Anterior cingulate cortex (tissue), 58 donors: ENCODE measurements around the gene PIP5K1B.
"Not testable (repeated sequence)": the region's sequence is repeated elsewhere in the genome, so short reads cannot be mapped to it uniquely, and the experiment has no call there.

Source experiments
- DNase-seq, 58 donors: peaks; one replicate each; lab custom pipeline; 2025; lab: John Stamatoyannopoulos, UW

The PIP5K1B gene

GRCh38 chr9:68975365-68976043, 270.5 kb downstream of the PIP5K1B start:
- no peak for DNase-seq

DNA sequence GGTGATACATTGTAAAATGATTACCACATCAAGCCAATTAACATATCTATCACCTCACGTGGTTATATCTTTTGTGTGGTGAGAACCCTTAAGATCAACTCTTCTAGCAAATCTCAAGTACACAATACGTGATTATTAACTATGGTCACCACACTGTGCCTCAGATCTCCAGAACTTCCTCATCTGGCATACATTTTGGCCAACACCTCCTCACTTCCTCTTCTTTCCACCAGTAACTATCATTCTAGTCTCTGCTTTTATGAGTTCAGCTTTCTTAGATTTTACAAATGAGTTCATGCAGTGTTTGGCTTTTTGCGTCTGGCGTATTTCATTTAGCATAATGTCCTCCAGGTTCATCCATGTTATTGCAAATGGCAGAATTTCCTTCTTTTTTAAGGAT, 273.0 kb downstream of the PIP5K1B start:
- DNase-seq: no peak

- DNase-seq: no peak
These were observed 273.5 kb downstream of the PIP5K1B start for GRCh38 chr9:68978501-68978900.

DNA sequence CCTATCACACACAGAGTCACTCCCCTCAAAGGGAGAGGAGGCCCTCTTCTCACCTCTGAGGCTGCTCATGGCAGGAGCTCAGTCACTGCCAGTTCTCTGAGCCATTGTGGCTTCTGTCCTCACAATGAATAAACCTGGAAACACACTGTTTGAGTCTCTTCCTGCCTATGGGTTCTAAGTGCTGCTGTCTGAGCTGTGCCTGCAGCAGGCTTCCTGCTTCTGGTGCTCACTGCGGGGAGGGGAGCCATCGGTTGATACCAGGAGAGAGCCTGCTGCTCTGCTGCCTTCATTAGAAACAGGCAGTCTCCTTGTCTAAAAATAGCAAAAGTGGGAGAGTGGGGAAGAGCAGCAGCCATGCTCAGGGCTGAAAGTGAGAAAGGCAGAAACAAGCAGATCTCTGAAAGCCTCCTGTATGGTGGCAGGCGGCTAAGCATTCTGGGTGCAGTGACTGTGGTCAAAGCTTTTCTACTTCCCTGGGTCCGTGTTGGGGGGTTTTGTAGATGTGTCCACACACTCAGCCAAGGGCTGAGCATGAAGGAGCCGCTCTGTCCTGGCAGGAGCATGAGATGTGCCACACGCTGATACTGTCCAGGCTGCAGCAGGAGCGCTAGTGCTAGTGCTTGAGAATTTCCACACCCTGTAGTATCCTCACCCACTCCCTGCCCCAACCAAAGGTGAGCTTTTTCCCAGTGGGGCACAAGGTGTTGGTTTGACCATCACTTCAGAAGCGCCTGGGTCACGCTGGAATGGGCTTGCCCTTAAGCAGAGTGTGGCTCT, 274.7 kb downstream of the PIP5K1B start:
- DNase-seq: peak in 9 of 58 donors; percentile 2 to 51 (median 22)

DNA sequence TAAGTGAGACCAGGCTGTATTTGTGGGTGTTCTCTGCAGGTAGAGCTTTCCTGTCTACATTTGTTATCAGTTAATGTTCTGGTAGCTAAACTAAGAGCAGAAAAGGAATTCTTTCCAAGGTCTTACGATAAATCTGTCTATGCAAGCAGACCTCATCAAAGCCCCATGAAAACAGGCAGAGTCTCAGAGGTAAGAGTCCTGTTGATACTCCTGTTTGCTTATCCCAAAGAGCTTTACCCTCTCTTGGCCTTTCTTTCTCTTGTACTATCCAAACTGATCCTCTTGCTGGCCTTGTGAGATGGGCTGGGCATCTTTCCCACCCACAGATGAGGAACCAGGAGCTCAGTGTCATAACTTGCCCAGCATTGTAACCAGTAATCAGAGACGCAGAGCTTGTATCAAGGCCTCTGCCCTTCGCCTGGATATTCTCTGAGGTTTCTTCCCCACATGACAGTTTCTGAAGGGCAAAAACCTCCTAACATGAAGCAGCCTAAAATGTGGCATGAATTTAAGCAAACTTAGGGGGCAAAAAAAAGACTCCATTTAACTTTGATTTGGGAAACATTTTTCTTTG, 275.4 kb downstream of the PIP5K1B start:
- DNase-seq: no peak

- no peak for DNase-seq
These were observed 276.7 kb downstream of the PIP5K1B start for GRCh38 chr9:68981789-68982188.

- DNase-seq: no peak
These were observed 278.0 kb downstream of the PIP5K1B start for GRCh38 chr9:68983008-68983411.

- no peak for DNase-seq
These were observed 278.7 kb downstream of the PIP5K1B start for GRCh38 chr9:68983522-68984424.

GRCh38 chr9:68986949-68987348, 281.9 kb downstream of the PIP5K1B start:
- DNase-seq: not testable (repeated sequence)

DNA sequence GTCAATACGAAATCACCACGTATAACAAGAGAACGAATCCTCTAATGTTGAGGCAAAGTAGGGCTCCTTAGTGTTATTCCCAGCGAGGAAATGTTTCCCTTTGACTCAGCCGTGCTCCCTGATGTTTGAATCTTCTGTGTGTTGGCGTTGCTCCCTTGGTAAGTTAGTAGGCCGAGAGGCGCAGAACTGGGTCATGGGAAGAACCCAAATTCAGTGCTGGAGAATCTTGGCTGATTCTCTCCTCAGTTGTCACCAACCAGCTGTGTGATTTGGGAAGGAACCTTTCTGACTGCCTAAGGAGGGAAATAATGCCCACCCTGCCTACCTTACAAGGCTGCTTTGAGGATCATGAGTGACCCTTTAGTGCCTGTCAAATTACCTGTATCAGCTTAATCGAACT, 286.4 kb downstream of the PIP5K1B start:
- DNase-seq: peak in 2 of 58 donors; percentile 6 to 7

- no peak for DNase-seq
These were observed 290.7 kb downstream of the PIP5K1B start for GRCh38 chr9:68995776-68996175.

DNA sequence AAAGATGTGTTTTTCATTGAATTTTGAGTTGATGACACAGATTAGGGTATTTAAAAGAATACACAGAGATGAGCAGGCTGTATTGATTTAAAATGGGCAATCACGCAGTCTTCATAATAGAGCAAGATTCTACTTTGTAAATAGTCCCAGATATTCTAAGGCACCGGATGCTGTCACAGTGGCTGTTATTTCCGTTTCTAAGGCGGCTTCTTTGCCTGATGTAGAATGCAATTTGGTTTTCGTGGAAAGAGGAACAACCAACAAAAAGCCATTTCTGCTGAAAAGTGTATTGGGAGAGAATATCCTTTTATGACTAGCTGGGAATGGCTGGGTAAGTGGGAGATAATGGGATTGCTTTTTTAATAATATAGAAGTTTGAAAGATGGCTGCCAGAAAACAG, 291.4 kb downstream of the PIP5K1B start:
- no peak for DNase-seq

DNA sequence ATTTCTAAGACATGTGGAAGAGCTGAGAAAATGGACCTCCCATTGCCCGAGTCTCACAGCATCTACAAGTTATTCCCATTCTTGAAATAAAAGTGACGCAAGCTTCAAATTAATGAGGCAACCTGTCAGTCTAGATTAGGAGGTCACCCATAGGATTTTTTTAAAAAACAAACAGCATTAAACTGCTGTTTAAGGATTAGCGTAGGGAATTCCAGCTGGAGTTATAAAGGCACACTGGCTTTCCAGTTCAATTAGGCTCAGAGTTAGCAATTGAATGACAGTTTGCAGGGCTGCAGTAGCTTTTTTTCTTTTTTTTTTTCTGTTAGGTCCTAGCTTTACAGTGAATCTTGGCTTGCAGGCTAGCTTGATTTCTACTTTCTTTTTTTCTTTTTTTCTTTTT, 292.6 kb downstream of the PIP5K1B start:
- DNase-seq: no peak

GRCh38 chr9:68998385-68998784, 293.3 kb downstream of the PIP5K1B start:
- no peak for DNase-seq

GRCh38 chr9:68998812-68999211, 293.8 kb downstream of the PIP5K1B start:
- DNase-seq: no peak

DNA sequence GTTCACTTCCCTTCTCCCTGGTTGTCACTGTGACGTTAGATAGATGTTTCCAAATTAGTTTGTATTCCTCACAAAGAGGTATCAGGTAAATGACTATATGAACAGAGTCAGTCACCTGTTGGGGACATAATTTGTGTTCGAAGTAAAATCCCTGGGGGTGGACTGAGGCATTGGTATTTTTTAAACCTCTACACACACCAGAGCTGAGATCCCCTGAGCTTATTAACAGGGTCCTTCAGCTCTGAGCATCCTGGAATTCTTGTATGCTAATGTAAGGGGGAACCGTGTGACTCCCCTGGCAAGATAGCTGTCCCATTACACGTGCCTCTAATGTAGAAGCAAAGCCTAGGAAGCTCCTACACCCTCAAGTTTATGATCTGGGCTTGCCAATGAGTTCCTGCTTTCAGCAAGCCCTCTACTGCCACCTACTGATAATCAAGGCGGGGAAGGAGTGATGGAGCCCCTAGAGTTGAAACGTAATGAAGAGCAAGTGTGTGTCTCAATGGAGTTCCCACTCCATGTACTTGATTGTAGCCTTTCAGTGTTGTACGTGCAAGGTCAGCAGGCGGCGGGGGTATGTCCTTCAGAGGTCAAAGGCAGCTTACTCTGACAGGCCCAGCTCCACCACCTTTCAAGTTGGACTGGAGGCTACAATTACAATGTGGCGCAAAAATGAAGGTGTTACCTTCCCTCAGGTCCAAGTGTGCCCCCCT, 294.5 kb downstream of the PIP5K1B start:
- DNase-seq: peak in 49 of 58 donors; percentile 9 to 88 (median 42)

- DNase-seq: no peak
These were observed 296.9 kb downstream of the PIP5K1B start for GRCh38 chr9:69001921-69002320.

- DNase-seq: no peak
These were observed 298.0 kb downstream of the PIP5K1B start for GRCh38 chr9:69003051-69003450.

- no peak for DNase-seq
These were observed 299.8 kb downstream of the PIP5K1B start for GRCh38 chr9:69004836-69005235.

GRCh38 chr9:69009708-69010107, 304.7 kb downstream of the PIP5K1B start:
- no peak for DNase-seq
